KOPT-K1 (cell line): Measurements from ENCODE around the gene MALSU1.

ENCODE experiments used
- H3K27ac ChIP-seq: fragments of 200-600 bp; sonication (generic); 2 replicates; pipeline ENCODE4 v1.5.1; 2016; ENCODE audit warnings: antibody characterized with exemption, mild to moderate bottlenecking, low read depth, low read length; ENCODE audit not compliant: poor library complexity, severe bottlenecking
- H3K36me3 ChIP-seq: fragments of 200-600 bp; sonication (generic); 2 replicates; pipeline ENCODE4 v1.5.1; 2017; ENCODE audit warnings: antibody characterized with exemption, mild to moderate bottlenecking, low read length, moderate library complexity; ENCODE audit not compliant: insufficient read depth
- H3K9me3 ChIP-seq: fragments of 200-600 bp; sonication (generic); 2 replicates; pipeline ENCODE4 v1.5.1; 2017; ENCODE audit warnings: antibody characterized with exemption, low read length, mild to moderate bottlenecking; ENCODE audit not compliant: insufficient read depth, poor library complexity, severe bottlenecking

MALSU1 gene

DNA sequence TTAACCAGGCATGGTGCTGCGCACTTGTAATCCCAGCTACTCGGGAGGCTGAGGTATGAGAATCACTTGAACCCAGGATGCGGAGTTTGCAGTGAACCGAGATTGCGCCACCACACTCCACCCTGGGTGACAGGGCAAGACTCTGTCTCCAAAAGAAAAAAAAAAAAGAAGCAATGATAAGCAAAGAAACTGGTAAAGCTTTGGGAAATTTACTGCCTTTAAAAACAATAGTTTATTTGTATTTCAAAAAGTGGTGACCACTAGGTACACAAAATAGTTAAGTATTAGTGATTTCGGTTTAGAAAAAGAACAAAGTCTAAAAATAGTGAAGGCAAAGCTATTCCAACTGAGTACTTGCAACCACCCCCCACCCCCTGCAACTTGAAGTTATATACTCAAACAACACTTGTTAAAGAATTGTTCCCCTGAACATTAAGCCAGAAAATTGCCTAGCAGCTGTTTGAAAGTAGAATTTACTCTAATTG is 37.7 kb downstream of the MALSU1 start:
- Histone ChIP-seq H3K9me3 (no peaks in the 10 kb centered on the region), H3K36me3 (no peaks in the 10 kb centered on the region), H3K27ac (no peak overlapping the region)

DNA sequence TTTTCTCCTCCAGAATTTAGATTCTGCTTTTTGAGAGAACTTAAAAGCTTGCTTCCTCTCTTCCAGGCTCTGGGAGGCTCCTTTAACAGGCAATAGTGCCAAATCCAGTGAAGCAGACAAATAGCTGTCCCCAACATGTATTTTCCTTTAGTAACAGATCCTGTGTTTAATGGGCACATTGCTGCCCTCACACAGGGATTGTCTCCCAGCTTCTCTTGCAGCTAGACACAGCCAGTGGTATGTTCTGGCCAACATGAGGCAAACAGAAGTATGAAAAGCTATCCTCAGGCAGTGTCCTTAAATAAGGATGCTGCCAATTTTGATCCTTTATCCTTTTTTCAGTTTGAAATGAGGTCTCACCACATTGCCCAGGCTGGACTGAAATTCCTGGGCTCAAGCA is 38.2 kb downstream of the MALSU1 start:
- H3K27ac ChIP-seq, result no peak overlapping the region

DNA sequence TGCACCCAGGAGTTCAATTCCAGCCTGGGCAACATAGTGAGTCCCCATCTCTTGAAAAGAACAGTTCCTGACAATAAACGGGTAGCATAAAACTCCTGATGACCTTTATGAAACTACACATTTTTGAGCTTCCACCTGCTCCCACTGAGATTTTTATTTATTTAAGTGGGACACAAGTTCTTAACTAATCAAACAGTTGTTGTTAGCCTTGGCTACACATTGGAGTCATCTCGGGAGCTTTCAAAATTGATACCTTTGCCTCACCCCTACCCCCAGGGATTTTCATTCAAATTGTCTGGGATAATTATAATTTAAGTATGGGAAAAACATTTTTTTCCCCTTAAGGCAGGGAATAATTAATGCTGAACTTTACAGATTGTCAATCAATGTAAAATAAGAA is 39.3 kb downstream of the MALSU1 start:
- no peak overlapping the region for H3K27ac ChIP-seq
- no peaks in the 10 kb centered on the region for H3K9me3 ChIP-seq
- H3K36me3 ChIP-seq, result no peaks in the 10 kb centered on the region

More for the DNA sequence above, 38.2 kb downstream of the MALSU1 start:
- Histone ChIP-seq H3K9me3 (no peaks in the 10 kb centered on the region), H3K36me3 (no peaks in the 10 kb centered on the region)

DNA sequence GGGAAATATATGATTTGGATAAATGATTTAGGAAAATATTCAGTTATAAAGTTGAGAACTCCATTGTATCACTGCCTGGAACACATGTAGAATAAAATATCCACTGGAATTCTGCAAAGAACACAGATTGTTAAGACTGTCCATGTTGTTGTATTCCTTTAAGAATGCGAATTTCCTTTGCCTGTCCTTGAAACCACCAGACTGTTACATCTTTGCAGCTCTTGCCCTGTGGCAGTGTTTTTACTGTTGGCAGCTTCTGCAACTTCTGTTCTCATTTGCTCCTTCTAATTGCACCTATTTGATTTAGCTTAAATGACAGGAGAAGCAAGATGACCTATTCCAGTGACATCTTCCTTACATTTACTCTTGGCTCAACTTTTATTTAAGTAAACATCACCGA is 39.7 kb downstream of the MALSU1 start:
- Histone ChIP-seq H3K9me3 (no peaks in the 10 kb centered on the region), H3K27ac (no peak overlapping the region), H3K36me3 (no peaks in the 10 kb centered on the region)

DNA sequence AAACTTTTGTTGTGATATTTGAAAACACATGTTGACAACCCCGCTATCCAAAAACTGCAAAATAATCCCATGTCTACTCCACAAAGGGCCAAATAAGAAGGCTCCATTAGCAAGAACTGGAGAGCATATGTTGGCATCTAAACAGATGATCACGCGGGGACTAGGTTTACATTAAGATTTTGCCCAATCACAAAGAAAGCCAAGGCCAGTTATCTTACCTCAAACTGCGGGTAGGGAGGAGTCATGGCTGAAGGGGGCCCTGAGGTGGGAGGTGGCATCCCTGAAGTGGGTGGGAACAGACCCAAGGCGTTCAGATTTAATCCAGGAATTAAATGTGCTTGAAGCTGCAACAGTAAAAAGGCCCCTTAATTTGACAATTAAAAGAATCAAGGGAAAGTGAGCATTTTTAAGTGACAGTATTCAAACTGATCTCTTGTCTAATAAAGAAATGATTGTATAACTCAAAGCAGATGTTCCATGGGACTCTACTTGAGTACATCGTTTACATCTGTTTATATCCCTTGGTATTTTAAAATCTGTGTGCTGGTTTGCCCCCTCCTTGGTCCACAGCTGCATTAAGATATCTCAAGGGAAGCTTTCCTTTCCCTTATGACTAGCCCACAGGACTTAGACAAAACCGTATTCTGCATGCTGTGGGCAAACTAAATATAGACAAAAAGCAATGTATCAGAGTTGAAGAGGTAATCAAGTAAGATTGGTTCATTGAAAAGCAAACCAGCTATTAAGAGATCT is 42.9 kb downstream of the MALSU1 start:
- no peaks in the 10 kb centered on the region for H3K36me3 ChIP-seq
- H3K9me3 ChIP-seq, result no peaks in the 10 kb centered on the region

DNA sequence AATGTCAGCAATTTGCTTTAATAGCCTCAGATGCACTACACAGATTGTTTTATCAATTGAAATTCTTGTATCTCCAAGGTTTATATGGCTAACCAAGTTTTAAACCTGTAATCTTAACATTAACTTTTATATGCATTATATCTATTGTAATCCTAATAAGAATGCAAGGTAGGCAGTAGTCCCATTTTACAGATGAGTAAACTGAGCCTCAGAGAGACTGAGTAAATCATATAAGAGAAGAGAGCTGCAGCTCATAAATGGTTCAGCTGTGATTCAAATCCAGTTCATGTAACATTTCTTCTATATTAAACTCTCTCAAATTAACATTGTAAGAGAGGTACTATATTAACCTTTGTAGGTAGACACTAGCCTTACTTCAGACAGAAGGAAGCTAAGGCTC is 44.0 kb downstream of the MALSU1 start:
- Histone ChIP-seq H3K36me3 (no peaks in the 10 kb centered on the region), H3K9me3 (no peaks in the 10 kb centered on the region), H3K27ac (no peak overlapping the region)

More for the DNA sequence above, 42.9 kb downstream of the MALSU1 start:
- no peak overlapping the region for H3K27ac ChIP-seq

DNA sequence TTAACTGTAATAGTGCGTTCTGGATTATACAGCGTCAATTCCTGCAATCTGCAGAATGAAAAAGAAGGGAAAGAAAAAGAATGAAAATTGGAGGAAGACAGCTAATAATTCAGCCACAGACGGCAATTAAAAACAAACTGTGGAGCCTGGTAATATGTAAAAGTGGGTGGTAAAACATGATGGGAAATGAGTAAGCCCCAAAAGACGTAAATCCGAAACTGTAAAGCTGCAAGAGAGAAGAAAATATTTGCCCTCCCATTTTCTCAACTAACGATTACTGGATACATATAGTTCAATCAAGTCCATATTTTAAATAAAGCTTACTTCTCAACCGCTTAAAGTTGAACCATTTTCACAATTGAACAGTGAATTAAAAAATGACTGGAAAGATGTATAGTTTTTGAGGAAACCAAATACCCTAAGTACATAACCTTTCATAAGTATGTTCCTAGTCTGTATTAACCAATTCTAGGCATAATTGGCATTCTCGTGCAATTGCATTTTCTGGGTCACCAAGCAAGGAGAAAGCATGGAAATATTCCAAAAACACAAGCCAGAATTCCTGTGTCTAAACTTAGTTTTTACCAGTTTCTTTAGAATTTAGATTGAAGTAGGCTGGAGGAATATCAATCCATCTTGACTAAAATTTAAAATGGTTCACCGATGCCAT is 44.8 kb downstream of the MALSU1 start:
- Histone ChIP-seq H3K27ac (no peak overlapping the region), H3K9me3 (no peaks in the 10 kb centered on the region), H3K36me3 (no peaks in the 10 kb centered on the region)

DNA sequence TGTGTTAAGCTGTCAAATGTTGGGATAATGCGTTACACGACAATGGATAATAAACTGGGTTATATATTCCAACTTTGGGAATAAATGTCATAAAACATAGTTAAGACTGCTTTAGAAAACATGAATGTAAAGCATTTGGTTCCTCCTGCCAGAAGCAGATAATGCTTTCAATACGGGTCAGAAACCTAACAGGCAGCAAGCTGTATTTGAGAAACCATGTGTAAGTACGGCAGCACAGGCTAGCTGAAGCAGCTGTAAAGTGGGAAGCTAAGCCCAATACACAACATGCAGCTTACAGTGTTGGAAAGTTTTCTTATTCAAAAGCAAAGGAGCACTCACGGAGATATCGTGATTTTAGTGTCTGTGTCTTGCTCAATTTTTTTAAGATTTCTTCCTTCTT is 46.5 kb downstream of the MALSU1 start:
- peak overlapping the region; percentile 47 for H3K27ac ChIP-seq
- H3K36me3 ChIP-seq, result no peaks in the 10 kb centered on the region

DNA sequence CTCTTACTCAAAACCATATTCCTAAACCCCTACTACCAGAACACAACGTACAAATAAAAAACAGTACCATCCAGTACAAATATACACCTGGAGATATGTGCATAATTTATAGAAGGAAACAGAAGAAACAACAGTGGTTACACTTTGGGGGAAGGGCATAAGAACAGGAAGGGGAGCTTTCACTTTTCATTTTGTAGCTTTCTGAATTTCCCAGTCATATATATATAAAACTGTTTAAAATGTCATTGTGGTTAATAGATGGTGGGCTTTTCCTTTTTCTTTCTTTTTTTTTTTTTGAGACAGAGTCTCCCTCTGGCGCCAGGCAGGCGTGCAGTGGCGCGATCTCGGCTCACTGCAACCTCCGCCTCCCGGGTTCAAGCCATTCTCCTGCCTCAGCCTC is 47.2 kb downstream of the MALSU1 start:
- H3K36me3 ChIP-seq, result no peaks in the 10 kb centered on the region
- H3K9me3 ChIP-seq, result no peaks in the 10 kb centered on the region
- H3K27ac ChIP-seq, result peak overlapping the region; percentile 47

More for the DNA sequence above, 46.5 kb downstream of the MALSU1 start:
- H3K9me3 ChIP-seq, result no peaks in the 10 kb centered on the region

DNA sequence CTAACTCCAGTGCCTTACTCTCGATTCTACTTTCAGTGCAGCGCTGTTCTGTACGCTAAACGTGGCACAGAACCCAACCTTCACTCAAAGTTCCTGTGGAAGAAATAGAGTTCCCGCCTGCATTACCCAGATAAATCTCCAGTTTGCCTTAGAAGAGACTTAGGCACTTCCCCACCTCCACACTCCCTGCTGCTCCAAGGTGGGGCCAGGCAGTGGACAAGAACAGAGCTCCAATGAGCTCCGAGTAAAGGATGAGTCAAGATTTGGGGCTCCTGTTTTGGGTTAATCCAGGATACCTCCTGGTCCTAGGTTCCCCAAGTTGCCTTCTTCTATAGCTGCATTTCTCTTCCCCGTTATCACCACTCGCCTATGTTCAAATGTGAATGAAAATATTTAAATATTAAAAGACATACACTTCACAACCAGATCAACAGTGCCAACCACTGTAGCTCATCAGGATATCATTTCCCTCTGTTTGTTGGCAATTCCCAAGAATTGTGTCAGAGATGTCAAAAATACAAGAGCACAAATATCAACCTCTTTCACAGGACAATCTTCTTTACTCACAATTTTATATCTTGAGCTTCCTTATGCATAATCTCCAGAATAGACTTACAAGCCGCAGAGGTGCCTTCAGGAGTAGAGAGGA is 48.0 kb downstream of the MALSU1 start:
- Histone ChIP-seq H3K27ac (no peak overlapping the region), H3K36me3 (no peaks in the 10 kb centered on the region), H3K9me3 (no peaks in the 10 kb centered on the region)

DNA sequence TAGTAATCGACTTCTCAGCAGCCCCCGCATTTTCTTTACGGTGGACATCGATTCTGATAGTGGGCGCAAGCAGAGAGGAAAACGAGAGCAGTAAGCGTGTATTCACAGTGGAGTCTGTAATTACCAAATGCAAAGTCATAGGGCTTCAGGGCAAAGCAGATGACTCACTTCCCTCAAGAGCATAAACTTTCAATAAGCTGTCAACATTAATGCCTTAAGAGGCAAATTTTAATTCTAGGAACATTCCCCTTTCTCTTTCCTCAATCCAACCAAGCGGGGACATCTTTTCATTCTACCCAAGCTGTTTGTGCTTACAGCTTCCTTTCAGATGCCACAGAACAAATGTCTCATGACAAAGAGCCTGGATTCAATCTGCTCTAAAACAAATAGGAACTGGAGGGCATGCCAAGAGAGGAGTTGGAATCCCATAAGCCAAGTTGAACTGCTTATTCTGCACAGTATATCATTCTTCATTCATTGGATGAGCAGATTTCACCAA is 48.6 kb downstream of the MALSU1 start:
- no peaks in the 10 kb centered on the region for H3K9me3 ChIP-seq
- no peak overlapping the region for H3K27ac ChIP-seq
- H3K36me3 ChIP-seq, result no peaks in the 10 kb centered on the region

DNA sequence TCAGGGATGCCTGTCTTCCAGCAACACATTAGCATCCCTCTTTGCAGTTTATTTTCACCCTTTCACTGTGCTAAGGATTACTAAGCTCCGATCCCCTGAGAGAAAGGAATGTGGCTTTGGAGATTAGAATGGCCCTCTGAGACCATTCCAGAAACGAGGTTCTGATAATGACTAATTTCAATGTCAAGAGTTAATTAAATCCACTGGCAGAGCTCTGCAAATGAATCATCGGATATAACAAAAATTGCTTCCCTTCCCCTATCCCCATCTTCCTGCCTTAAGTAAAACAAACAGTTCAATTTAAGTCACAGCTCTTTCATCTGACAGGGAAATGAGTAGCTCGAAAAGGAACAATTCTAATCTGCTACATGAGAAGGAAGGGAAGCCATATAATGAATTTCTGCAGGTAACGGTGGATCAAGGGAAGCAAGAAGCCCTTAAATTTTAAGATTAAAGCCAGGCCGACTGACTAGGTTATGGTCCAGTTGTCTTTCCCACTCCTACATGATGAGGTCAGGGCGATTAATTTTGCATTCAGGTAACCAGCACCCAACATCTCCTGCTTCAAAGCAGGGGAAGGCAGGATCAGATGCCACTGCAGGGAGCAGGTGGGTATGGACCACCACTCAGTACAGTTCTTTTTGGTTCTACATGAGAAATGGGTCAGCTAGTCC is 50.5 kb downstream of the MALSU1 start:
- Histone ChIP-seq H3K36me3 (no peaks in the 10 kb centered on the region), H3K9me3 (no peaks in the 10 kb centered on the region), H3K27ac (no peak overlapping the region)

DNA sequence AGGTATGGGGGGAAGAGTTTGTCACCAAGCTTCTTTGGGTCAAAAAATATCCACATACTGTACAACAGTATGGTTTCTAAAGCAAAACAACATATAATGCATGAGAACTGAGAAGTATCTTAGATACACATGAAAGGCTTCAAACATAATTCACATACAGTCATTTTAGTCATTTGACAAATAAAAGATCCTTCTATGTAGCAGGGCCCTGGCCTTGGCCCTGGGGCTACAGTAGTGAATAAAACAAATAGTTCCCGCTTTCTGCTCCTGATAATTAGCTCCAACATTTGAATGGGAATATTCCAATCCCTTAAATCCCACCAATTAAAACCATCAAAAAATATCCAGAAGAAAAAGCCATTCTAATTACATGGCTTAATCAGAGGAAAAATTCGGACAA is 51.3 kb downstream of the MALSU1 start:
- H3K36me3 ChIP-seq, result no peaks in the 10 kb centered on the region
- H3K9me3 ChIP-seq, result no peaks in the 10 kb centered on the region
- no peak overlapping the region for H3K27ac ChIP-seq

DNA sequence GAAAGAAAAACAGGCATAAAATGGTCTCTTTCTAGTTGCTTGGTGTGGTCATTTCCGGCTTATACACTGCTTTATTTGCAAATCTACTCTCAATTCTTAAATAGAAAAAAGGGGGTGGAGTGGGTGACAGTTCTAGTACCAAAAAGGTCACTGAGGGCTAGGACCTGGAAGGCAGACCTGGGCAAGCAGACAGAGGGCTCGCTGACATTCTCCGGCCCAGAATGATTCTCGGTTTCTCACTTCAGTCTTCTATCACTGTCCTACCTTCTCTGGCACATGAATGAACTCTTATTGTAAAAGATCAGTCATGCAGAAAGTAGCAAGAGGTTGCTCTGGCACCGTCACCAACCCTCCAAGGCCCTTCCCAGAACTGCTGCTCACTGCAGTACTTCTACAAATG is 54.0 kb downstream of the MALSU1 start:
- Histone ChIP-seq H3K27ac (no peak overlapping the region), H3K9me3 (no peaks in the 10 kb centered on the region), H3K36me3 (no peaks in the 10 kb centered on the region)

DNA sequence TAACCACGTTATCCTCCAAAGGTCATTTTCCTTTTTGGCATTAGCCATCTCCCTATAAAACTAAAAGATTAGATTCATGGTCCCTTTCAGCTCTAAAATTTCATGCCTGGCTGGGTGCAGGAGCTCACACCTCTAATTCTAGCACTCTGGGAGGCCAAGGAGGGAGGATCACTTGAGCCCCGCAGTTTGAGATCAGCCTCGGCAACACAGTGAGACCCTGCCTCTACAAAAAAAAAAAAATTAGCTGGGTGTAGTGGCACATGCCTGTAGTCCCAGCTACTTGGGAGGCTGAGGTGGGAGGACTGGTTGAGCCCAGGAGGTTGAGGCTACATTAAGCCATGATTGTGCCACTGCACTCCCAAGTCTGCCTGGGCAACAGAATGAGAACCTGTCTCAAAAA is 57.0 kb downstream of the MALSU1 start:
- H3K27ac ChIP-seq, result no peak overlapping the region
- H3K9me3 ChIP-seq, result no peaks in the 10 kb centered on the region
- H3K36me3 ChIP-seq, result no peaks in the 10 kb centered on the region
